ENCODE measurements around the gene OR4K5. TPM values are rescaled to one million over a fixed set of nuclear protein-coding genes. Genes with fewer than 3 reads are reported as not detected.
"Not testable (repeated sequence)": the region's sequence is repeated elsewhere in the genome, so short reads cannot be mapped to it uniquely, and the experiment has no call there.

Gene OR4K5, protein sequence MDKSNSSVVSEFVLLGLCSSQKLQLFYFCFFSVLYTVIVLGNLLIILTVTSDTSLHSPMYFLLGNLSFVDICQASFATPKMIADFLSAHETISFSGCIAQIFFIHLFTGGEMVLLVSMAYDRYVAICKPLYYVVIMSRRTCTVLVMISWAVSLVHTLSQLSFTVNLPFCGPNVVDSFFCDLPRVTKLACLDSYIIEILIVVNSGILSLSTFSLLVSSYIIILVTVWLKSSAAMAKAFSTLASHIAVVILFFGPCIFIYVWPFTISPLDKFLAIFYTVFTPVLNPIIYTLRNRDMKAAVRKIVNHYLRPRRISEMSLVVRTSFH
- not detected in 2 replicates for total RNA-seq

DNA sequence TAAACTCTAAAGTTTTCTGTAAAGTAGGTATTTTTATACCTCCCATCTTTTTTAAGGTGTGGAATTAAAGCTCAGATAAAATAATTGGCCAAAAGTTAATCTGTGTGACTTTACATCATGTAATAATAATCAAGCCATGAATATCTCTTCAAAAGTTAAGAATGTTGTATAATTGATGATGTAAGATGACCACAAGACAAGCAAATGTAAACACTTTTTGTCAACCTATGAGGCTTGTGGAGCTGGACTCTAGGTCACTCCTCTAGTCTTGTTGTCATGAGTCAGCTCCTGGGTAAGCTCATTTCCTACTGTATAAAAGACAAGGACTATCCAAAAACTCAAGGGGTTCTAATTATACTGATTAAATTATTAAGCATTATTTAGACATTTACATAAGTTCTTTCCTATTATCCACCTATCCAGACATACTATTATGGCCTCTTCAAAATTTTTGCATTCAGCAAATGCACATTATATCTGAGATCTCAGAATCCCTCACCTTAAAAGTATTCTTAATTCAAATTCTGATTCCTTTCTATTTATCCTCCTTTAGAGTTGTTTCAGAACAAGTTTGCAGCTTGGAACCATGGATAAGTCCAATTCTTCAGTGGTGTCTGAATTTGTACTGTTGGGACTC lies at the start of gene OR4K5:
OR4K5 (plus strand) TSS at position 587 of the 637 bp plus-strand sequence; CDS start at position 587, 0 bp downstream.
- no peak for DNase-seq (ENCODE audit: low read depth, low spot score)

DNA sequence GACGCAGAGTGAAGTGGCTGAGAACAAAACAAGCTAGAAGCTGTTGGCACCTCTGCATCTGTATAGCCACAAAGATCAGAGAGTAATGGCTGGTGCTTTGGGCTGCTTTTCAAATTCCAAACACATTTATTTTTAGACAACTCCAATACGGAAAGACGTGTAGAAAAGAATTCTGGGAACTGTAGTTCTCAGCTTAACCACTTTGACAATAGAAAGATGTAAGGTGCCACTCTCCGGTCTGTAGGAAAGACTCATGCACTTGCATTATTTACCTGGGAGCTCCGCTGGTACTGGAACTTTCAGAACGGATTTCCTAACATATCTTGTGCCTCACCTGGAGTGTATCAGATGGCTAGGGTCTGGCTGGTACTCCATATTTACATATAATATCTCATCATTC lies 47.2 kb upstream of the OR4K5 start:
- no peak for DNase-seq (ENCODE audit: low read depth, low spot score)

DNA sequence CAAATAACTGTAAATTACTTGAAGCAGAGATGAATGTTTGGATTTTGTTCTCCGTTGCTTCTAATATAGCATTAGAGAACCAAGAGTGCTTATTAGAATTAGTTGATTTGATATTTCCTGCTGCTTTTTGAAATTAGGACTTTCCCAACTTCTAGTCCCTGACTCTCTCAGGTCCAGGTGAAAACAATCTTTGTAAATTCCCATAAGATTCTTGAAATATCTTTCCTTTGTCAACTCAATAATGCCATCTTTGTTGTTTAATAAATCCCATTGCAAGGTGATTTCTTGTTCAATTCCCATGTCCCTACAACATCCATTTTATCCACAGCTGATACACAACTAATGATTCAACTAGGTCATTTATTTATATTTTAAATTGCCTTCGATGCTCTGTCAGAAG lies 45.6 kb upstream of the OR4K5 start, which contains the start of gene OR4K2:
OR4K2 (plus strand) TSS at position 301 of the 400 bp plus-strand sequence. CDS start 1,126 bp downstream, outside the sequence.
- no peak for DNase-seq (ENCODE audit: low read depth, low spot score)

DNA sequence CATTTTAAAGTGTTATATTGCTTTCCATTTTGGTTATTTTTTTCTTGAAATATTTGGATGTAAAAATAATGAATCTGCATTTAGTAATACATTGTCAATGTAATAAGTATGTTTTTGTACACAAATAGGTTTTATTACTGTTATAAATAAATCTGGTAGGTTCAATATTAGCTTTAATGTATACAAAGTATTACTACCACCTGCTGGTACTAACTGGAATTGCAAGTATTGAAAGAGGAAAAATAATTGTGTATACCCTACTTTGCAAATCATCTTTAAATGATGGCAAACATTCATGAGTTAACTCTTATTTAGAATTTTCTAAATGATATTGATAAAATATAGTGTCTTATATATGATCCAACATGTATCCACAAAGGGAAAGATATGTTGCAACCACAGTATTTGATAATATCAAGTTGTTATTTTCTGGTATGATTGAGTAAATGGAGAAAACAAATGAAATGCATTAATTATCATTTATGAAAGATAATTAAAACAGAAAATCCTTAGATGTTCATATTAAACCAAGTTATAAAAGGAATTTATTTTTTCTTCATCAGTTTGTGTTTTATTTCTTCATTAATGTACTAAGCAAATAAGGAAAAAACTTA lies 42.3 kb upstream of the OR4K5 start:
- no peak for DNase-seq (ENCODE audit: low read depth, low spot score)

DNA sequence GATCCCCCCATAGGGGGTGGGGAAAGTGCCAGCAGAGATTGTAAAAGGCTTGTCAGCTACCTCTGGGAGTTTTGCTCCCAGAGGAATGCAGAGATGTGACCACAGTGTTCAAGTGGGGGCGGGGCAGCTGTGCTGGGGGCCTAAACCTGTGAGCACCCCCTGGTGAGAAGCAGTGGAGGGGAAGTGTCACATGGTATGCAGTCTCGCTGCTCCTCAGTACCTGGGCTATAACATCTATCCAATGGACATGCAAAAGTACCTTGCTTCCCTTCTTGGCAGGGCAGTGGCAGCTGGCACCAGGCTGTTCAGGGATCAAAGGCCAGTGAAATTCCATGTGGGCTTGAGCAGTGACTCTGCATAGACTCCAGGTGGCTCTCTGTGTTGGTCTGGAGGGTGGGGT lies 25.1 kb upstream of the OR4K5 start:
- no peak for DNase-seq (ENCODE audit: low read depth, low spot score)

DNA sequence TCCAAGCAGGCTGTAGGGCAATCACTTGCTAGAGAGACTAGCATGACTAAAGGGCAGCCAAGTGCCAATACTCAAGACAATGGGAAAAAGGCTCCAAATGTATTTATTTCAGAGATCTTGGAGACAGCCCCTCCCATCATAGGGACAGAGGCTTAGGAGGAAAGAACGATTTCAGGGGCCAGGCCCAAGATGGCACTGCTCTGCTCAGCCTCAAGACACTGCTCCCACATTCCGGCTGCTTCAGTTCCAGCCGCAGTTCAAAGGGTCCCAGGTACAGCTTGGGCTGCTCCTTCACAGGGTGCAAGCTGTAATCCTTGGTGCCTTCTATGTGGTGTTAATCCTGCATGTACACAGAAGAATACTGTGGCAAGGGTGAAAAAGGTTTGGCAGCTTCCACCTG lies 19.4 kb upstream of the OR4K5 start:
- no peak for DNase-seq (ENCODE audit: low read depth, low spot score)

DNA sequence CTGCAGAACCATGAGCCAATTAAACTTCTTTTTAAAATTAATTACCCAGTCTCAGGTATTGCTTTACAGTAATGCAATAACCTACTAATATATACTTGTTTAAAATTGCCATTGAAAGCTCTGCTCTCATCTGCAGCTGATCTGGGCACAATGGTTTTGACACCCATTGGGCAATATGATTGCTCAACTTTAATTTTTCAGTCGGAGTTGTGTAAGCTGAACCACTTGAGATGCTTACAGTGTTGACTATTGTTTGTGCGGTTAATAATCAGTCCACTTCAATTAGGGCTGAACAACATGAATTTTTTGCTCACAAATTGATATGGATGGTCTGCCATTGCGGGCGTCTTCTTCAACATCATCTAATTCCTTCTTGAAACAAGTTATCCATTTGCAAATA lies 18.0 kb upstream of the OR4K5 start:
- DNase-seq (ENCODE audit: low read depth, low spot score): no peak

DNA sequence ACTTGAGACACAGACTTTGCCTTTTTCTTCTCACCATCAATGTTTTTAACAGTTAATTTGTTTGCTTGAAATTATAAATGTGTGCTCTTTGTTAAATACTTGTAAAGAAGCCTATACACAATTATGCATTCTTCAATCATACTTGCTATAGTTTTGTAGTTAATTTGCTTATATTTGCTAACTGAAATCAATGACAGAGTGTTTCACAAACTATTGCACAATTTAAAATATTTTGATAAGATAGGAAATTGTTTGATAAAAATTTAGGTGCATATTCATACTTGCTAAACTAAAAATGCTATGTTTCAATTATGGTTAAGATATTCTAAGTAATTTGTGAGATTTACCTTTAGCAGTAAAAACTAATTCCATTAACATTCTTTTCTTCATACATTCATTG lies 13.7 kb upstream of the OR4K5 start:
- DNase-seq (ENCODE audit: low read depth, low spot score): no peak

DNA sequence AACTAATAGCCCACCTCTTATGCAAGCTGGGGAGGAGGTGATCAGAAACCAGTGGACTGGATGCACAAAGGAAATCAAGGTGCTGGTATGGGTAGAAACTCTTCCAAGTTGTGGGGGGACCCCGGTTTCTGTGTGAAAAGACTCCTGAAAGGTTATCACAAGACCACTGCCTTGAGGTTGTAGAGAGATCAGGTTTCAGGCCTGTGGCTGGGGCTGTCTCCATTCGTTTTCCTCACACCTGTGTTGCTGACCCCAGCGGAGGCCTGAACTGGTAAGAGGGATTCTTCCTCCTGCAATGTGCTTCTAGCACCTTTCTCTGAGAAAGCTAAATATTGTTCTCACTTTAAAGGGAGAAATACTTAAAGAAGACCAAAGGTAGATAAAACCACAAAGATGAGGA lies 9.3 kb upstream of the OR4K5 start:
- no peak for DNase-seq (ENCODE audit: low read depth, low spot score)

DNA sequence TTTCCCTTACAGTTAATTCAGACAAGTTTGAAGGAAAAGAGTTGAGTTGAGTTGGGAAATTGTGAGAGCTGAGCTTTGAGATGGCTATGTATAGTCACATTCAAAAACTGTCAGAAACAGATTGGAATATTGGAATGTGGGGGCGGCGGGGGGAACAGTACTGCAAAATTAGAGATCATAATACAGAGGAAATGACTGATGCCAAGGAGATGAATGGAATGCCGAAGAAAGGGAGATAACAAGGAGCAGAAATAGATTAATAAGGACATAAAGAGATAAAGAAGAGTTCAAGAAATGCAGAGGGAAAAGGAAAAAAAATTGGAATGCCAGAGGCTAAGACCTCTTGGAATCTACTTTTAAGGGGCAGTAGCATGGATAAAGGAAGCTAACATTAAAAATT lies 3.2 kb upstream of the OR4K5 start:
- no peak for DNase-seq (ENCODE audit: low read depth, low spot score)

DNA sequence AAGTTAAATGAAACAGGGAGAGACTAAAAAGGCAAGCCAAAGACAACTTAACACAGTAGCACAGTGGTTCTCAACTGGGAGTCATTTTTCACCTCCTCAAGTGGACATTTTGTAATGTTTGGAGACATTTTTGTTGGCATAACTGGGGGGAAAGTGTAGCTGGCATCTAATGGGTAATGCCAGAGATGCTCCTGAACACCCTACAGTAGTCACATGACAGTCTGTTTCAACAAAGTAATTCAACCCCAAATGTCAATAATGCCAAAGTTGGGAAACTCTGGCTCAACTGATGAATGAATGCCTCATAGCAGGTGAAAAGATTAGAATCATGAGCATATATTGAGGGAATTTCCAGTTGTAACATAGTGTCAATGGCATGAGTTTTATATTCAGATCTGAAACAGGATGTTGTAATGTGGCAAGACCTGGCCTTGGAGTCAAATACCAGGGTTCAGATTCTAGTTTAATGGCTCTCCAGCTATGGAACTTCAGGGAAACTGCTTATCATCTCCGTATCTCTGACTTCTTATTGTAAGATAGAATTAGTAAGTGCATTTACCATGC lies 2.4 kb upstream of the OR4K5 start:
- no peak for DNase-seq (ENCODE audit: low read depth, low spot score)

DNA sequence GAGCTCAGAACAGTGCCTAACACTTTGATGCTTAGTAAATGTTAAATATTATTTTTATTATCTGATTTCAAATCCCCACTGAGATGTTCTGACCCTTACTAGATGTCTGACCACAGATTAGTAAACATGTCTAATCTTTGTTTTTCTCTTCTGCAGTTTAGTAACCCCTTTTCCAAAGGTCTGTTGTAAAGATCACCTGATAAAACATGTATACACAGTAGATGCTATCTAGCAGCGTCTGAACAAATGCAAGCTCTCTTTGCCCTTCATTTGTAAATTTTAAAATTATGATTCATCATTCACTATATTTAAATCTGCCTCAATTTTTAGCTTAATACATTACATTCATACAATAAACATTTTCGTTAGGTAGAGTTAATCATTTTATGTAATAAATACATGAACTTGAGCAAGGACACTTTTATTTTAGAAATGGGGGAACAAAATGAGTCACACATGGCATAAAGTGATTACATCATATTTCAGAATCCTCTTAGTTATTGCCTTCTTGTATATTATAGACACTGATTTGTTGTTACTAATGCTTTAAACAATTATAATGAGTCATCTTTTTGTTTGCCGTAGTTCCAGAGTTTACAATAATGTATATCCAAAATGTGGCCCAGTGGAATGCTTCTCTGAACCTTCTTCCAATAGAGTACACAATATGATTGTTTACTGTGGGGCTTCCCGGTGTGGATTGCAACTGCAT lies 1.7 kb upstream of the OR4K5 start:
- DNase-seq (ENCODE audit: low read depth, low spot score): no peak

DNA sequence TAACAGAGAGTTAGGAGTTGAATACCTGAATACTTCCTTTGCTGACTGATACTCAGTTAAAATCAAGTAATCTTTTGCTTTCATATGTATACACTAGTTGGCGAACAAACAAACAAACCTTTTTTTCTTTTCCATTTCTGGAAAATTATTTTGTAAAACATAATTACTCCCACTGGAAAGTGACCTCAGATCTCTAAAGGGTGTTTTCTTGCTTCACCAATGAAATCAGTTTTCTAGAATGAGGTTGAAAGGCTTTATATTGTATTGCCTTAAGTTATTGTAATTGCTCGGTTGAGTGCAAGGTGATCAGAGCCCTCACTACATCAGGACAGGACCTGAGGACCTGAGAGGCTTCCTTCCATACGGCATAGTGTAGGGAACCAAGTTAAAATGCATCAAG lies 10.2 kb downstream of the OR4K5 start, which contains the start of gene OR4K1:
OR4K1 (plus strand) TSS at position 301 of the 400 bp plus-strand sequence. CDS start 4,750 bp downstream, outside the sequence.
- no peak for DNase-seq (ENCODE audit: low read depth, low spot score)

DNA sequence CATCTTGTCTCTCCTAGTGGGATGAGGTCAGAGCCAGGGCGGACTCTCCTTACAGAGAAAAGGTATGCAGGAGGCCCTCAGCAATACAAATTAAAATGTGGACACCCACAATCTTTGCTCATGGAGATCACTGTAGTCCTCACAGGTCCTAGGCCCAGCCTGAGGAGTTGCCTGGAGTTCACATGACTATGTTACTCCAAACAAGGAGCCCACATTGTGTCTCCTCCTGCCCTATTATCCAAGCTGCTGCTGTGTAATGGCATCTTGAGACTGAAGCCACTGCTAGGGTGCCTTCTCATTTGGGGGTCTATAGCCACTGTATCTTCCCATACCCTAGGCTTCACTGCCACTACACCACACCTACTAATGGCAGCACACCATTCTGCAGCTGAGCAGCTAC lies 21.3 kb downstream of the OR4K5 start:
- DNase-seq (ENCODE audit: low read depth, low spot score): no peak

DNA sequence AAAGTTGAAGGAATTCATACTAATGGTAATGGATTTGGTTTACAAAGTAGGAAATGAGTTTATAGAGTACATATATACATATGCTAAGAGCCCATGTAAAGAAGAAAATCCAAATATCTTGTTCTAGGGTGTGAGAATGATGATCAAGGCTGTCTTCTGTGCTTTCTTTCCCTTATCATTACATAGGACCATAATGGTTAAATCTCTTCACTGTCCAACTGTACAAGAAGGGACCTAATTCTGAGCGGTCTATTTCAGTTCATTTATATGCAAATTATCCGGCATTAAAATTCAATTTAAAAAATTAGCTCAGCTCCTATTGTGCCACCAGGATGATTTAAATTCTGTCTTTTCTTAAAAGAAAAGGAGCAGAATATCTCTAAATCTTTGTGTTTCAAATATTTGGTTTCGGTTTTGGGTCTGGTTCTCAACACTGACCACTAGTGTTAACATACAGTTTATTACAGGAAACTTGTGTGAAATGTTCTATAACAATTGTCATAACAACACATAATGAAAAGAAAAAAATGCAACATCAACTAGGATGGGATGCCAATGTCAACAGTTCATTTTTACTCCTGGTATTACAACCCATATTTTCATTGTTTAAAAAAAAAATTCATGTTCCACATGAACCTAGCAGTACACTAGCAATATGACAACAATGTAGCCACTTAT lies 27.1 kb downstream of the OR4K5 start:
- no peak for DNase-seq (ENCODE audit: low read depth, low spot score)

DNA sequence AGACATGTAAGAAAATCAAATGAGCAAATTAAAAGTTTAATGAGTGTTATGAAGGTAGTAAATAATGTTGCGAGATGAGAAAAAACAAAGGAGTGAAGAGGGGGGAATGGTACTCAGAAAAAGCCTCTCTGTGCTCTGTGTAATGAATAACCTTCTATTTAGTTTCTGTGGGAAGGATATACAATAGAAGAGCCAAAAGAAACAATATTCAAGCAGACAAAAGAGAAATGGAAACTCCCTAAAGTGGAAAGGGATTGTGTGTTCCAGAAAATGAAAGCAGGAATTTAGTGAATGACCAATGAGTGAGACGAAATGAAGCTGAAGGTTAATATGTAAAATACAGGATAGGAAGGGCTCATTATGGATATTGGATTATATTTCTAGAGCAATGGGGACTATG lies 28.8 kb downstream of the OR4K5 start:
- DNase-seq (ENCODE audit: low read depth, low spot score): no peak

DNA sequence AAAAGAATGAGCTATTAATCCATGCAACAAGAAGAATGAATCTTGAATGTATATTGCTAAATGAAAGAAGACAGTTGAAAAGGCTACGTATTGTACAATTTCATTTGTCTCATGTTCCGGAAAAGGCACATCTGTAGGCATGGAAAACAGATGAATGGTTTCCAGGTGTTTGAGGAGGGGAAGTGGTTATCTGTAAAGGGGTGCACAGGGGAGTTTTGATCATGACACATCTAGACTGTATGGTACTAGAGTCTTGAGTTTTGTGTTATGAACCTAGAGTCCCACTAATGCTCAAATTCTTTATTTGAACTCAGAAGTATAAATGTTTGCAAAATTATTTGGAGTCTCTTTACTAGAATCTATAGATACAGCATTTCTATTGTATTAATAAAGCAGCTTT lies 49.3 kb downstream of the OR4K5 start:
- not testable (repeated sequence) for DNase-seq (ENCODE audit: low read depth, low spot score)
